GM19023 (cell line): ENCODE results near the gene SCGB1D4.
"Not testable (repeated sequence)": the region's sequence is repeated elsewhere in the genome, so short reads cannot be mapped to it uniquely, and the experiment has no call there.

ENCODE experiments used
- ATAC-seq: cut with Tn5 transposase; IDR thresholded peaks from one replicate; pipeline ENCODE4 v1.9.1; 2021; ENCODE audit warnings: mild to moderate bottlenecking, moderate library complexity; ENCODE audit not compliant: unreplicated experiment

Gene SCGB1D4

GRCh38 chr11:62298975-62299374 lies at the start of gene SCGB1D4:
Gene SCGB1D4 (minus strand): TSS chr11:62299075. CDS start chr11:62299010, 65 bp downstream.
- no peak for ATAC-seq

- no peak for ATAC-seq
Observed at GRCh38 chr11:62345861-62346260, 47.0 kb upstream of the SCGB1D4 start.

GRCh38 chr11:62344210-62344609 lies 45.3 kb upstream of the SCGB1D4 start:
- ATAC-seq: no peak

- not testable (repeated sequence) for ATAC-seq
Observed at GRCh38 chr11:62343646-62344190, 44.8 kb upstream of the SCGB1D4 start.

- ATAC-seq: no peak
Observed at GRCh38 chr11:62341588-62341987, 42.7 kb upstream of the SCGB1D4 start.

GRCh38 chr11:62340269-62340901 lies 41.5 kb upstream of the SCGB1D4 start:
- ATAC-seq: no peak

- ATAC-seq: no peak
Observed at GRCh38 chr11:62338218-62338617, 39.3 kb upstream of the SCGB1D4 start.

GRCh38 chr11:62337303-62338181 lies 38.7 kb upstream of the SCGB1D4 start, which contains the start of gene ASRGL1:
Gene ASRGL1 (plus strand): TSS chr11:62337448. CDS start chr11:62337978, 530 bp downstream.
- ATAC-seq: peak; percentile 78

GRCh38 chr11:62336949-62337302 lies 38.1 kb upstream of the SCGB1D4 start:
- not testable (repeated sequence) for ATAC-seq

GRCh38 chr11:62333768-62334167 lies 34.9 kb upstream of the SCGB1D4 start:
- no peak for ATAC-seq

GRCh38 chr11:62331264-62331663 lies 32.4 kb upstream of the SCGB1D4 start:
- ATAC-seq: not testable (repeated sequence)

GRCh38 chr11:62327541-62327940 lies 28.7 kb upstream of the SCGB1D4 start:
- not testable (repeated sequence) for ATAC-seq

GRCh38 chr11:62326719-62327118 lies 27.8 kb upstream of the SCGB1D4 start:
- not testable (repeated sequence) for ATAC-seq

GRCh38 chr11:62325781-62326180 lies 26.9 kb upstream of the SCGB1D4 start:
- not testable (repeated sequence) for ATAC-seq

GRCh38 chr11:62324731-62325556 lies 26.1 kb upstream of the SCGB1D4 start:
- ATAC-seq: no peak

GRCh38 chr11:62322524-62322923 lies 23.6 kb upstream of the SCGB1D4 start:
- ATAC-seq: no peak

- no peak for ATAC-seq
Observed at GRCh38 chr11:62315431-62315830, 16.6 kb upstream of the SCGB1D4 start.

- ATAC-seq: no peak
Observed at GRCh38 chr11:62309991-62310390, 11.1 kb upstream of the SCGB1D4 start.

GRCh38 chr11:62307950-62308349 lies 9.1 kb upstream of the SCGB1D4 start:
- ATAC-seq: no peak

- no peak for ATAC-seq
Observed at GRCh38 chr11:62306227-62306626, 7.4 kb upstream of the SCGB1D4 start.

GRCh38 chr11:62295504-62295903 lies 3.4 kb downstream of the SCGB1D4 start:
- ATAC-seq: no peak
